Measurements from ENCODE around the gene TPPP. TPM values are rescaled to one million over a fixed set of nuclear protein-coding genes. Genes with fewer than 3 reads are reported as not detected.
"Not testable (repeated sequence)": the region's sequence is repeated elsewhere in the genome, so short reads cannot be mapped to it uniquely, and the experiment has no call there.

The TPPP gene
- total RNA-seq, 1 donor from 2014 or later, result 2.2 TPM

GRCh38 chr5:708848-709517 is 15.8 kb upstream of the TPPP start:
- not testable (repeated sequence) for H3K4me3 Mint-ChIP-seq (ENCODE audit: unreplicated experiment); H3K27me3 ChIP-seq (ENCODE audit: insufficient read depth, low read length); H3K79me2 ChIP-seq (ENCODE audit: insufficient read depth, low read length); H3K9ac ChIP-seq (ENCODE audit: low read length); H3K4me2 ChIP-seq (ENCODE audit: low read length); H2AFZ ChIP-seq (ENCODE audit: low read depth, low read length); H3K4me1 Mint-ChIP-seq (ENCODE audit: low read depth, unreplicated experiment); FAIRE-seq; H3K27ac Mint-ChIP-seq (ENCODE audit: unreplicated experiment); H4K20me1 ChIP-seq (ENCODE audit: insufficient read depth, low read length); H3K36me3 Mint-ChIP-seq (ENCODE audit: low read depth, unreplicated experiment); H3K27ac ChIP-seq (ENCODE audit: low read depth, low read length); H3K36me3 ChIP-seq (ENCODE audit: insufficient read depth, low read length); H3K9me3 ChIP-seq (ENCODE audit: insufficient read depth, low read depth, low read length); H3K4me1 ChIP-seq (ENCODE audit: insufficient read depth, low read length); DNase-seq (ENCODE audit: low read depth); H3K9me3 Mint-ChIP-seq (ENCODE audit: unreplicated experiment); H3K4me3 ChIP-seq (ENCODE audit: insufficient read depth, low read depth, low read length)
- H3K27me3 Mint-ChIP-seq (ENCODE audit: low read depth, unreplicated experiment), result peaks cover 11% of the 10 kb centered on the region

- H3K27me3 Mint-ChIP-seq (ENCODE audit: low read depth, unreplicated experiment), result peaks cover 10% of the 10 kb centered on the region
- H3K27me3 ChIP-seq (ENCODE audit: insufficient read depth, low read length); FAIRE-seq; H3K4me3 ChIP-seq (ENCODE audit: insufficient read depth, low read depth, low read length); H3K4me1 ChIP-seq (ENCODE audit: insufficient read depth, low read length); H3K79me2 ChIP-seq (ENCODE audit: insufficient read depth, low read length); H3K27ac ChIP-seq (ENCODE audit: low read depth, low read length); DNase-seq (ENCODE audit: low read depth); H3K4me1 Mint-ChIP-seq (ENCODE audit: low read depth, unreplicated experiment); H4K20me1 ChIP-seq (ENCODE audit: insufficient read depth, low read length); H3K9me3 Mint-ChIP-seq (ENCODE audit: unreplicated experiment); H3K36me3 Mint-ChIP-seq (ENCODE audit: low read depth, unreplicated experiment); H2AFZ ChIP-seq (ENCODE audit: low read depth, low read length); H3K36me3 ChIP-seq (ENCODE audit: insufficient read depth, low read length); H3K4me3 Mint-ChIP-seq (ENCODE audit: unreplicated experiment); H3K9ac ChIP-seq (ENCODE audit: low read length); H3K4me2 ChIP-seq (ENCODE audit: low read length); H3K27ac Mint-ChIP-seq (ENCODE audit: unreplicated experiment); H3K9me3 ChIP-seq (ENCODE audit: insufficient read depth, low read depth, low read length): not testable (repeated sequence)
Observed at GRCh38 chr5:708374-708773, 15.2 kb upstream of the TPPP start.

- H3K9me3 Mint-ChIP-seq (ENCODE audit: unreplicated experiment); DNase-seq (ENCODE audit: low read depth); FAIRE-seq; H3K4me3 Mint-ChIP-seq (ENCODE audit: unreplicated experiment); H3K9ac ChIP-seq (ENCODE audit: low read length); H3K36me3 Mint-ChIP-seq (ENCODE audit: low read depth, unreplicated experiment); H3K4me3 ChIP-seq (ENCODE audit: insufficient read depth, low read depth, low read length); H3K27me3 Mint-ChIP-seq (ENCODE audit: low read depth, unreplicated experiment); H3K9me3 ChIP-seq (ENCODE audit: insufficient read depth, low read depth, low read length); H3K36me3 ChIP-seq (ENCODE audit: insufficient read depth, low read length); H3K79me2 ChIP-seq (ENCODE audit: insufficient read depth, low read length); H3K4me1 ChIP-seq (ENCODE audit: insufficient read depth, low read length); H2AFZ ChIP-seq (ENCODE audit: low read depth, low read length); H3K4me1 Mint-ChIP-seq (ENCODE audit: low read depth, unreplicated experiment); H3K27ac Mint-ChIP-seq (ENCODE audit: unreplicated experiment); H3K27me3 ChIP-seq (ENCODE audit: insufficient read depth, low read length); H3K4me2 ChIP-seq (ENCODE audit: low read length); H3K27ac ChIP-seq (ENCODE audit: low read depth, low read length); H4K20me1 ChIP-seq (ENCODE audit: insufficient read depth, low read length): not testable (repeated sequence)
Observed at GRCh38 chr5:706127-706526, 13.0 kb upstream of the TPPP start.

- H3K36me3 ChIP-seq (ENCODE audit: insufficient read depth, low read length); H3K9me3 Mint-ChIP-seq (ENCODE audit: unreplicated experiment); H3K9me3 ChIP-seq (ENCODE audit: insufficient read depth, low read depth, low read length); H3K27me3 ChIP-seq (ENCODE audit: insufficient read depth, low read length); H3K4me3 ChIP-seq (ENCODE audit: insufficient read depth, low read depth, low read length); H3K27ac ChIP-seq (ENCODE audit: low read depth, low read length); H3K9ac ChIP-seq (ENCODE audit: low read length); H3K4me1 ChIP-seq (ENCODE audit: insufficient read depth, low read length); H3K4me2 ChIP-seq (ENCODE audit: low read length); FAIRE-seq; H3K4me3 Mint-ChIP-seq (ENCODE audit: unreplicated experiment); DNase-seq (ENCODE audit: low read depth); H3K79me2 ChIP-seq (ENCODE audit: insufficient read depth, low read length); H3K4me1 Mint-ChIP-seq (ENCODE audit: low read depth, unreplicated experiment); H3K27ac Mint-ChIP-seq (ENCODE audit: unreplicated experiment); H3K36me3 Mint-ChIP-seq (ENCODE audit: low read depth, unreplicated experiment); H4K20me1 ChIP-seq (ENCODE audit: insufficient read depth, low read length); H2AFZ ChIP-seq (ENCODE audit: low read depth, low read length): not testable (repeated sequence)
- peaks cover 25% of the 10 kb centered on the region for H3K27me3 Mint-ChIP-seq (ENCODE audit: low read depth, unreplicated experiment)
Observed at GRCh38 chr5:696753-697702, 3.9 kb upstream of the TPPP start.

- not testable (repeated sequence) for FAIRE-seq; H3K9ac ChIP-seq (ENCODE audit: low read length); H3K4me3 Mint-ChIP-seq (ENCODE audit: unreplicated experiment); H3K9me3 ChIP-seq (ENCODE audit: insufficient read depth, low read depth, low read length); H3K27ac ChIP-seq (ENCODE audit: low read depth, low read length); H3K36me3 ChIP-seq (ENCODE audit: insufficient read depth, low read length); H3K4me1 Mint-ChIP-seq (ENCODE audit: low read depth, unreplicated experiment); H3K4me2 ChIP-seq (ENCODE audit: low read length); H3K9me3 Mint-ChIP-seq (ENCODE audit: unreplicated experiment); H3K27me3 ChIP-seq (ENCODE audit: insufficient read depth, low read length); H3K27ac Mint-ChIP-seq (ENCODE audit: unreplicated experiment); DNase-seq (ENCODE audit: low read depth); H4K20me1 ChIP-seq (ENCODE audit: insufficient read depth, low read length); H3K4me3 ChIP-seq (ENCODE audit: insufficient read depth, low read depth, low read length); H3K36me3 Mint-ChIP-seq (ENCODE audit: low read depth, unreplicated experiment); H3K4me1 ChIP-seq (ENCODE audit: insufficient read depth, low read length); H2AFZ ChIP-seq (ENCODE audit: low read depth, low read length); H3K79me2 ChIP-seq (ENCODE audit: insufficient read depth, low read length)
- H3K27me3 Mint-ChIP-seq (ENCODE audit: low read depth, unreplicated experiment), result peaks cover 25% of the 10 kb centered on the region
Observed at GRCh38 chr5:696191-696590, 3.0 kb upstream of the TPPP start.

- not testable (repeated sequence) for H3K4me3 ChIP-seq (ENCODE audit: insufficient read depth, low read depth, low read length); H3K36me3 ChIP-seq (ENCODE audit: insufficient read depth, low read length); FAIRE-seq; H3K4me2 ChIP-seq (ENCODE audit: low read length); H4K20me1 ChIP-seq (ENCODE audit: insufficient read depth, low read length); H3K9ac ChIP-seq (ENCODE audit: low read length); H3K4me3 Mint-ChIP-seq (ENCODE audit: unreplicated experiment); H3K27me3 ChIP-seq (ENCODE audit: insufficient read depth, low read length); H2AFZ ChIP-seq (ENCODE audit: low read depth, low read length); H3K27ac Mint-ChIP-seq (ENCODE audit: unreplicated experiment); H3K27ac ChIP-seq (ENCODE audit: low read depth, low read length); H3K79me2 ChIP-seq (ENCODE audit: insufficient read depth, low read length); H3K4me1 Mint-ChIP-seq (ENCODE audit: low read depth, unreplicated experiment); H3K9me3 ChIP-seq (ENCODE audit: insufficient read depth, low read depth, low read length); DNase-seq (ENCODE audit: low read depth); H3K36me3 Mint-ChIP-seq (ENCODE audit: low read depth, unreplicated experiment); H3K4me1 ChIP-seq (ENCODE audit: insufficient read depth, low read length); H3K9me3 Mint-ChIP-seq (ENCODE audit: unreplicated experiment)
- peaks cover 25% of the 10 kb centered on the region for H3K27me3 Mint-ChIP-seq (ENCODE audit: low read depth, unreplicated experiment)
Observed at GRCh38 chr5:695475-695874, 2.3 kb upstream of the TPPP start.

All from astrocyte (in vitro differentiated cells and primary cell).